Measurements from ENCODE around the gene PCLO.

DNA sequence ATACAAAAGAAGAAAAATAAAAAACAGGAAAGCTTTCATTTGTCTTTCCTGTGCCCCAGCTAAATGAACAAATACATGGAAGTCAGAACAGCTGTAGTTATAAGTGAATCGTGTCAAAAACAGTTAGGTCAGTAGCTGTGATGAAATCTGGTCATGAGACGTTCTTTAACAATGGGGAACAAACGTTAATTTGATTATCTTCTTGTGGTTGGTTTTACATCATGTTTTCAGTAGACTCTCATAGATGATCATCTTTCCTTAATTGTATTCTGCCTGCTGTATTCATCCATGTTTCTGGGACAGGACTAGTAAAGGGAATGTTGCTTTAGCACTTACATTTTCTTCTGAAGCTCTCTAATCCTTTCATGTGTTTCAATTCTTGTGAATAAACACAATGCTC lies 97.0 kb downstream of the PCLO start:
- TF ChIP-seq, protein P1, sequence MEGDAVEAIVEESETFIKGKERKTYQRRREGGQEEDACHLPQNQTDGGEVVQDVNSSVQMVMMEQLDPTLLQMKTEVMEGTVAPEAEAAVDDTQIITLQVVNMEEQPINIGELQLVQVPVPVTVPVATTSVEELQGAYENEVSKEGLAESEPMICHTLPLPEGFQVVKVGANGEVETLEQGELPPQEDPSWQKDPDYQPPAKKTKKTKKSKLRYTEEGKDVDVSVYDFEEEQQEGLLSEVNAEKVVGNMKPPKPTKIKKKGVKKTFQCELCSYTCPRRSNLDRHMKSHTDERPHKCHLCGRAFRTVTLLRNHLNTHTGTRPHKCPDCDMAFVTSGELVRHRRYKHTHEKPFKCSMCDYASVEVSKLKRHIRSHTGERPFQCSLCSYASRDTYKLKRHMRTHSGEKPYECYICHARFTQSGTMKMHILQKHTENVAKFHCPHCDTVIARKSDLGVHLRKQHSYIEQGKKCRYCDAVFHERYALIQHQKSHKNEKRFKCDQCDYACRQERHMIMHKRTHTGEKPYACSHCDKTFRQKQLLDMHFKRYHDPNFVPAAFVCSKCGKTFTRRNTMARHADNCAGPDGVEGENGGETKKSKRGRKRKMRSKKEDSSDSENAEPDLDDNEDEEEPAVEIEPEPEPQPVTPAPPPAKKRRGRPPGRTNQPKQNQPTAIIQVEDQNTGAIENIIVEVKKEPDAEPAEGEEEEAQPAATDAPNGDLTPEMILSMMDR (IDR thresholded peaks at IDR 0.05) = no peak
- no peak for TF ChIP-seq FOXP1 (CRISPR knock-in tag; IDR thresholded peaks at IDR 0.05; ENCODE audit: borderline replicate concordance)
- TF ChIP-seq, protein P2, sequence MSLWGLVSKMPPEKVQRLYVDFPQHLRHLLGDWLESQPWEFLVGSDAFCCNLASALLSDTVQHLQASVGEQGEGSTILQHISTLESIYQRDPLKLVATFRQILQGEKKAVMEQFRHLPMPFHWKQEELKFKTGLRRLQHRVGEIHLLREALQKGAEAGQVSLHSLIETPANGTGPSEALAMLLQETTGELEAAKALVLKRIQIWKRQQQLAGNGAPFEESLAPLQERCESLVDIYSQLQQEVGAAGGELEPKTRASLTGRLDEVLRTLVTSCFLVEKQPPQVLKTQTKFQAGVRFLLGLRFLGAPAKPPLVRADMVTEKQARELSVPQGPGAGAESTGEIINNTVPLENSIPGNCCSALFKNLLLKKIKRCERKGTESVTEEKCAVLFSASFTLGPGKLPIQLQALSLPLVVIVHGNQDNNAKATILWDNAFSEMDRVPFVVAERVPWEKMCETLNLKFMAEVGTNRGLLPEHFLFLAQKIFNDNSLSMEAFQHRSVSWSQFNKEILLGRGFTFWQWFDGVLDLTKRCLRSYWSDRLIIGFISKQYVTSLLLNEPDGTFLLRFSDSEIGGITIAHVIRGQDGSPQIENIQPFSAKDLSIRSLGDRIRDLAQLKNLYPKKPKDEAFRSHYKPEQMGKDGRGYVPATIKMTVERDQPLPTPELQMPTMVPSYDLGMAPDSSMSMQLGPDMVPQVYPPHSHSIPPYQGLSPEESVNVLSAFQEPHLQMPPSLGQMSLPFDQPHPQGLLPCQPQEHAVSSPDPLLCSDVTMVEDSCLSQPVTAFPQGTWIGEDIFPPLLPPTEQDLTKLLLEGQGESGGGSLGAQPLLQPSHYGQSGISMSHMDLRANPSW (CRISPR knock-in tag; conservative IDR thresholded peaks at IDR 0.05; ENCODE audit: low read depth) = no peak
- TF ChIP-seq, protein P3, sequence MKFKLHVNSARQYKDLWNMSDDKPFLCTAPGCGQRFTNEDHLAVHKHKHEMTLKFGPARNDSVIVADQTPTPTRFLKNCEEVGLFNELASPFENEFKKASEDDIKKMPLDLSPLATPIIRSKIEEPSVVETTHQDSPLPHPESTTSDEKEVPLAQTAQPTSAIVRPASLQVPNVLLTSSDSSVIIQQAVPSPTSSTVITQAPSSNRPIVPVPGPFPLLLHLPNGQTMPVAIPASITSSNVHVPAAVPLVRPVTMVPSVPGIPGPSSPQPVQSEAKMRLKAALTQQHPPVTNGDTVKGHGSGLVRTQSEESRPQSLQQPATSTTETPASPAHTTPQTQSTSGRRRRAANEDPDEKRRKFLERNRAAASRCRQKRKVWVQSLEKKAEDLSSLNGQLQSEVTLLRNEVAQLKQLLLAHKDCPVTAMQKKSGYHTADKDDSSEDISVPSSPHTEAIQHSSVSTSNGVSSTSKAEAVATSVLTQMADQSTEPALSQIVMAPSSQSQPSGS (CRISPR knock-in tag; IDR thresholded peaks at IDR 0.05; ENCODE audit: borderline replicate concordance, low read depth) = no peak
- TF ChIP-seq, protein P4, sequence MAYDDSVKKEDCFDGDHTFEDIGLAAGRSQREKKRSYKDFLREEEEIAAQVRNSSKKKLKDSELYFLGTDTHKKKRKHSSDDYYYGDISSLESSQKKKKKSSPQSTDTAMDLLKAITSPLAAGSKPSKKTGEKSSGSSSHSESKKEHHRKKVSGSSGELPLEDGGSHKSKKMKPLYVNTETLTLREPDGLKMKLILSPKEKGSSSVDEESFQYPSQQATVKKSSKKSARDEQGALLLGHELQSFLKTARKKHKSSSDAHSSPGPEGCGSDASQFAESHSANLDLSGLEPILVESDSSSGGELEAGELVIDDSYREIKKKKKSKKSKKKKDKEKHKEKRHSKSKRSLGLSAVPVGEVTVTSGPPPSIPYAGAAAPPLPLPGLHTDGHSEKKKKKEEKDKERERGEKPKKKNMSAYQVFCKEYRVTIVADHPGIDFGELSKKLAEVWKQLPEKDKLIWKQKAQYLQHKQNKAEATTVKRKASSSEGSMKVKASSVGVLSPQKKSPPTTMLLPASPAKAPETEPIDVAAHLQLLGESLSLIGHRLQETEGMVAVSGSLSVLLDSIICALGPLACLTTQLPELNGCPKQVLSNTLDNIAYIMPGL (CRISPR knock-in tag; IDR thresholded peaks at IDR 0.05) = no peak
- TF ChIP-seq, protein P5, sequence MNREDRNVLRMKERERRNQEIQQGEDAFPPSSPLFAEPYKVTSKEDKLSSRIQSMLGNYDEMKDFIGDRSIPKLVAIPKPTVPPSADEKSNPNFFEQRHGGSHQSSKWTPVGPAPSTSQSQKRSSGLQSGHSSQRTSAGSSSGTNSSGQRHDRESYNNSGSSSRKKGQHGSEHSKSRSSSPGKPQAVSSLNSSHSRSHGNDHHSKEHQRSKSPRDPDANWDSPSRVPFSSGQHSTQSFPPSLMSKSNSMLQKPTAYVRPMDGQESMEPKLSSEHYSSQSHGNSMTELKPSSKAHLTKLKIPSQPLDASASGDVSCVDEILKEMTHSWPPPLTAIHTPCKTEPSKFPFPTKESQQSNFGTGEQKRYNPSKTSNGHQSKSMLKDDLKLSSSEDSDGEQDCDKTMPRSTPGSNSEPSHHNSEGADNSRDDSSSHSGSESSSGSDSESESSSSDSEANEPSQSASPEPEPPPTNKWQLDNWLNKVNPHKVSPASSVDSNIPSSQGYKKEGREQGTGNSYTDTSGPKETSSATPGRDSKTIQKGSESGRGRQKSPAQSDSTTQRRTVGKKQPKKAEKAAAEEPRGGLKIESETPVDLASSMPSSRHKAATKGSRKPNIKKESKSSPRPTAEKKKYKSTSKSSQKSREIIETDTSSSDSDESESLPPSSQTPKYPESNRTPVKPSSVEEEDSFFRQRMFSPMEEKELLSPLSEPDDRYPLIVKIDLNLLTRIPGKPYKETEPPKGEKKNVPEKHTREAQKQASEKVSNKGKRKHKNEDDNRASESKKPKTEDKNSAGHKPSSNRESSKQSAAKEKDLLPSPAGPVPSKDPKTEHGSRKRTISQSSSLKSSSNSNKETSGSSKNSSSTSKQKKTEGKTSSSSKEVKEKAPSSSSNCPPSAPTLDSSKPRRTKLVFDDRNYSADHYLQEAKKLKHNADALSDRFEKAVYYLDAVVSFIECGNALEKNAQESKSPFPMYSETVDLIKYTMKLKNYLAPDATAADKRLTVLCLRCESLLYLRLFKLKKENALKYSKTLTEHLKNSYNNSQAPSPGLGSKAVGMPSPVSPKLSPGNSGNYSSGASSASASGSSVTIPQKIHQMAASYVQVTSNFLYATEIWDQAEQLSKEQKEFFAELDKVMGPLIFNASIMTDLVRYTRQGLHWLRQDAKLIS (CRISPR knock-in tag; IDR thresholded peaks at IDR 0.05; ENCODE audit: borderline replicate concordance) = no peak
- TF ChIP-seq, protein P6, sequence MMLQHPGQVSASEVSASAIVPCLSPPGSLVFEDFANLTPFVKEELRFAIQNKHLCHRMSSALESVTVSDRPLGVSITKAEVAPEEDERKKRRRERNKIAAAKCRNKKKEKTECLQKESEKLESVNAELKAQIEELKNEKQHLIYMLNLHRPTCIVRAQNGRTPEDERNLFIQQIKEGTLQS (CRISPR knock-in tag; conservative IDR thresholded peaks at IDR 0.05) = no peak
- TF ChIP-seq SP1 (CRISPR knock-in tag; conservative IDR thresholded peaks at IDR 0.05) = no peak
- TF ChIP-seq, protein P7, sequence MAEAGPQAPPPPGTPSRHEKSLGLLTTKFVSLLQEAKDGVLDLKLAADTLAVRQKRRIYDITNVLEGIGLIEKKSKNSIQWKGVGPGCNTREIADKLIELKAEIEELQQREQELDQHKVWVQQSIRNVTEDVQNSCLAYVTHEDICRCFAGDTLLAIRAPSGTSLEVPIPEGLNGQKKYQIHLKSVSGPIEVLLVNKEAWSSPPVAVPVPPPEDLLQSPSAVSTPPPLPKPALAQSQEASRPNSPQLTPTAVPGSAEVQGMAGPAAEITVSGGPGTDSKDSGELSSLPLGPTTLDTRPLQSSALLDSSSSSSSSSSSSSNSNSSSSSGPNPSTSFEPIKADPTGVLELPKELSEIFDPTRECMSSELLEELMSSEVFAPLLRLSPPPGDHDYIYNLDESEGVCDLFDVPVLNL (CRISPR knock-in tag; IDR thresholded peaks at IDR 0.05; ENCODE audit: borderline replicate concordance, low read depth) = no peak
- no peak for TF ChIP-seq RORB (CRISPR knock-in tag; IDR thresholded peaks at IDR 0.05)
- TF ChIP-seq CBFB (CRISPR knock-in tag; IDR thresholded peaks at IDR 0.05; ENCODE audit: low read depth) = no peak

All from WTC11 (cell line).